ENCODE measurements around the gene CLASP1.

The CLASP1 gene

GRCh38 chr2:121417826-121418225 lies 231.4 kb downstream of the CLASP1 start:
- no peak for TF ChIP-seq CTCF (IDR thresholded peaks at IDR 0.05; ENCODE audit: extremely low read depth, missing control alignments)
- no peak for DNase-seq (ENCODE audit: low spot score)

- DNase-seq (ENCODE audit: low spot score): no peak
- TF ChIP-seq CTCF (IDR thresholded peaks at IDR 0.05; ENCODE audit: extremely low read depth, missing control alignments): no peak
These were observed 233.5 kb downstream of the CLASP1 start for GRCh38 chr2:121415727-121416126.

GRCh38 chr2:121412349-121412748 lies 236.9 kb downstream of the CLASP1 start:
- no peak for TF ChIP-seq CTCF (IDR thresholded peaks at IDR 0.05; ENCODE audit: extremely low read depth, missing control alignments)
- DNase-seq (ENCODE audit: low spot score): no peak

GRCh38 chr2:121409966-121410365 lies 239.3 kb downstream of the CLASP1 start:
- DNase-seq (ENCODE audit: low spot score): no peak
- no peak for TF ChIP-seq CTCF (IDR thresholded peaks at IDR 0.05; ENCODE audit: extremely low read depth, missing control alignments)

- TF ChIP-seq CTCF (IDR thresholded peaks at IDR 0.05; ENCODE audit: extremely low read depth, missing control alignments): no peak
- no peak for DNase-seq (ENCODE audit: low spot score)
These were observed 239.9 kb downstream of the CLASP1 start for GRCh38 chr2:121409388-121409787.

- no peak for TF ChIP-seq CTCF (IDR thresholded peaks at IDR 0.05; ENCODE audit: extremely low read depth, missing control alignments)
- DNase-seq (ENCODE audit: low spot score): no peak
These were observed 240.6 kb downstream of the CLASP1 start for GRCh38 chr2:121408641-121409040.

- TF ChIP-seq CTCF (IDR thresholded peaks at IDR 0.05; ENCODE audit: extremely low read depth, missing control alignments): no peak
- no peak for DNase-seq (ENCODE audit: low spot score)
These were observed 244.0 kb downstream of the CLASP1 start for GRCh38 chr2:121405233-121405632.
